ENCODE results near the gene U2SURP. TPM values are rescaled to one million over a fixed set of nuclear protein-coding genes. Genes with fewer than 3 reads are reported as not detected.
"Not testable (repeated sequence)": the region's sequence is repeated elsewhere in the genome, so short reads cannot be mapped to it uniquely, and the experiment has no call there.

The U2SURP gene
- total RNA-seq, 1 donor from 2014 or later = 176 TPM

GRCh38 chr3:143037867-143038266 is 36.5 kb downstream of the U2SURP start:
- Mint-ChIP-seq H3K27ac (no peak overlapping the region), H3K4me1 (ENCODE audit: low read depth) (peaks cover 8% of the 10 kb centered on the region), H3K4me3 (ENCODE audit: low read depth) (no peak overlapping the region), H3K36me3 (ENCODE audit: low read depth) (peaks cover 55% of the 10 kb centered on the region), H3K27me3 (ENCODE audit: low read depth) (no peaks in the 10 kb centered on the region), H3K9me3 (no peaks in the 10 kb centered on the region)
- intact Hi-C loops (cut with micrococcal nuclease) = no loop called here
- DNase-seq (ENCODE audit: low spot score) = no peak

GRCh38 chr3:143040261-143040879 is 39.0 kb downstream of the U2SURP start:
- Mint-ChIP-seq H3K4me1 (ENCODE audit: low read depth) (peaks cover 8% of the 10 kb centered on the region), H3K27ac (no peak overlapping the region), H3K9me3 (no peaks in the 10 kb centered on the region), H3K4me3 (ENCODE audit: low read depth) (no peak overlapping the region), H3K36me3 (ENCODE audit: low read depth) (peaks cover 64% of the 10 kb centered on the region), H3K27me3 (ENCODE audit: low read depth) (no peaks in the 10 kb centered on the region)
- no peak for DNase-seq (ENCODE audit: low spot score)
- intact Hi-C loops (cut with micrococcal nuclease) = no loop called here

- DNase-seq (ENCODE audit: low spot score) = no peak
- Mint-ChIP-seq H3K4me1 (ENCODE audit: low read depth) (no peaks in the 10 kb centered on the region), H3K9me3 (no peaks in the 10 kb centered on the region), H3K36me3 (ENCODE audit: low read depth) (peaks cover 58% of the 10 kb centered on the region), H3K27ac (no peak overlapping the region), H3K27me3 (ENCODE audit: low read depth) (no peaks in the 10 kb centered on the region), H3K4me3 (ENCODE audit: low read depth) (no peak overlapping the region)
- intact Hi-C loops (cut with micrococcal nuclease) = no loop called here
Measured at GRCh38 chr3:143041903-143042302, 40.5 kb downstream of the U2SURP start.

GRCh38 chr3:143045639-143046038 is 44.3 kb downstream of the U2SURP start:
- H3K36me3 Mint-ChIP-seq (ENCODE audit: low read depth) = peaks cover 54% of the 10 kb centered on the region
- DNase-seq (ENCODE audit: low spot score) = no peak
- intact Hi-C loops (cut with micrococcal nuclease) = no loop called here
- H3K9me3 Mint-ChIP-seq = no peaks in the 10 kb centered on the region
- H3K27ac Mint-ChIP-seq = no peak overlapping the region
- no peaks in the 10 kb centered on the region for H3K4me1 Mint-ChIP-seq (ENCODE audit: low read depth)
- H3K4me3 Mint-ChIP-seq (ENCODE audit: low read depth) = no peak overlapping the region
- no peaks in the 10 kb centered on the region for H3K27me3 Mint-ChIP-seq (ENCODE audit: low read depth)

- peaks cover 56% of the 10 kb centered on the region for H3K36me3 Mint-ChIP-seq (ENCODE audit: low read depth)
- H3K27ac Mint-ChIP-seq; H3K4me3 Mint-ChIP-seq (ENCODE audit: low read depth); H3K27me3 Mint-ChIP-seq (ENCODE audit: low read depth); H3K9me3 Mint-ChIP-seq; H3K4me1 Mint-ChIP-seq (ENCODE audit: low read depth); intact Hi-C loops (cut with micrococcal nuclease); DNase-seq (ENCODE audit: low spot score): not testable (repeated sequence)
Measured at GRCh38 chr3:143046075-143046474, 44.7 kb downstream of the U2SURP start.

GRCh38 chr3:143054011-143054410 is 52.6 kb downstream of the U2SURP start:
- Mint-ChIP-seq H3K4me1 (ENCODE audit: low read depth) (no peaks in the 10 kb centered on the region), H3K27ac (no peak overlapping the region), H3K27me3 (ENCODE audit: low read depth) (no peaks in the 10 kb centered on the region), H3K9me3 (no peaks in the 10 kb centered on the region), H3K36me3 (ENCODE audit: low read depth) (peaks cover 81% of the 10 kb centered on the region), H3K4me3 (ENCODE audit: low read depth) (no peak overlapping the region)
- intact Hi-C loops (cut with micrococcal nuclease) = no loop called here
- DNase-seq (ENCODE audit: low spot score) = no peak

GRCh38 chr3:143056372-143056771 is 55.0 kb downstream of the U2SURP start:
- Mint-ChIP-seq H3K27ac (no peak overlapping the region), H3K36me3 (ENCODE audit: low read depth) (peaks cover 81% of the 10 kb centered on the region), H3K9me3 (no peaks in the 10 kb centered on the region), H3K4me3 (ENCODE audit: low read depth) (no peak overlapping the region), H3K4me1 (ENCODE audit: low read depth) (peaks cover 16% of the 10 kb centered on the region), H3K27me3 (ENCODE audit: low read depth) (no peaks in the 10 kb centered on the region)
- intact Hi-C loops (cut with micrococcal nuclease) = no loop called here
- DNase-seq (ENCODE audit: low spot score) = no peak

GRCh38 chr3:143060906-143061305 is 59.5 kb downstream of the U2SURP start:
- no peak overlapping the region for H3K27ac Mint-ChIP-seq
- intact Hi-C loops (cut with micrococcal nuclease) = loop anchor here (1.0 to 10.0 kb wide), 4 partner anchors 58 to 614 kb away; partner anchors contain the start of gene CHST2
- H3K4me1 Mint-ChIP-seq (ENCODE audit: low read depth) = peaks cover 19% of the 10 kb centered on the region
- H3K9me3 Mint-ChIP-seq = no peaks in the 10 kb centered on the region
- H3K4me3 Mint-ChIP-seq (ENCODE audit: low read depth) = no peak overlapping the region
- H3K27me3 Mint-ChIP-seq (ENCODE audit: low read depth) = no peaks in the 10 kb centered on the region
- H3K36me3 Mint-ChIP-seq (ENCODE audit: low read depth) = peaks cover 62% of the 10 kb centered on the region
- DNase-seq (ENCODE audit: low spot score) = no peak

- no peak for DNase-seq (ENCODE audit: low spot score)
- Mint-ChIP-seq H3K4me1 (ENCODE audit: low read depth) (peaks cover 19% of the 10 kb centered on the region), H3K36me3 (ENCODE audit: low read depth) (peaks cover 43% of the 10 kb centered on the region), H3K9me3 (no peaks in the 10 kb centered on the region), H3K4me3 (ENCODE audit: low read depth) (no peak overlapping the region), H3K27ac (no peak overlapping the region), H3K27me3 (ENCODE audit: low read depth) (no peaks in the 10 kb centered on the region)
- intact Hi-C loops (cut with micrococcal nuclease) = loop anchor here (10.0 kb wide), 1 partner anchor 382 kb away; no protein-coding TSS in a partner anchor
Measured at GRCh38 chr3:143063018-143063417, 61.6 kb downstream of the U2SURP start.

- DNase-seq (ENCODE audit: low spot score) = no peak
- Mint-ChIP-seq H3K9me3 (no peaks in the 10 kb centered on the region), H3K36me3 (ENCODE audit: low read depth) (peaks cover 27% of the 10 kb centered on the region), H3K27ac (no peak overlapping the region), H3K27me3 (ENCODE audit: low read depth) (no peaks in the 10 kb centered on the region), H3K4me1 (ENCODE audit: low read depth) (peaks cover 18% of the 10 kb centered on the region), H3K4me3 (ENCODE audit: low read depth) (no peak overlapping the region)
- intact Hi-C loops (cut with micrococcal nuclease) = loop anchor here (10.0 kb wide), 1 partner anchor 380 kb away; no protein-coding TSS in a partner anchor
Measured at GRCh38 chr3:143064777-143065176, 63.4 kb downstream of the U2SURP start.

- Mint-ChIP-seq H3K36me3 (ENCODE audit: low read depth) (peaks cover 24% of the 10 kb centered on the region), H3K27me3 (ENCODE audit: low read depth) (peaks cover 1% of the 10 kb centered on the region), H3K27ac (no peak overlapping the region), H3K4me3 (ENCODE audit: low read depth) (no peak overlapping the region), H3K9me3 (no peaks in the 10 kb centered on the region), H3K4me1 (ENCODE audit: low read depth) (peaks cover 12% of the 10 kb centered on the region)
- intact Hi-C loops (cut with micrococcal nuclease) = loop anchor here (10.0 kb wide), 1 partner anchor 379 kb away; no protein-coding TSS in a partner anchor
- DNase-seq (ENCODE audit: low spot score) = no peak
Measured at GRCh38 chr3:143065364-143065763, 64.0 kb downstream of the U2SURP start.

GRCh38 chr3:143066033-143066432 is 64.7 kb downstream of the U2SURP start:
- H3K4me3 Mint-ChIP-seq (ENCODE audit: low read depth) = no peak overlapping the region
- no peak overlapping the region for H3K27ac Mint-ChIP-seq
- peaks cover 6% of the 10 kb centered on the region for H3K4me1 Mint-ChIP-seq (ENCODE audit: low read depth)
- no peaks in the 10 kb centered on the region for H3K9me3 Mint-ChIP-seq
- H3K36me3 Mint-ChIP-seq (ENCODE audit: low read depth) = peaks cover 21% of the 10 kb centered on the region
- intact Hi-C loops (cut with micrococcal nuclease) = loop anchor here (10.0 kb wide), 1 partner anchor 379 kb away; no protein-coding TSS in a partner anchor
- DNase-seq (ENCODE audit: low spot score) = no peak
- peaks cover 1% of the 10 kb centered on the region for H3K27me3 Mint-ChIP-seq (ENCODE audit: low read depth)

GRCh38 chr3:143067201-143067600 is 65.8 kb downstream of the U2SURP start:
- intact Hi-C loops (cut with micrococcal nuclease) = loop anchor here (10.0 kb wide), 1 partner anchor 378 kb away; no protein-coding TSS in a partner anchor
- Mint-ChIP-seq H3K9me3 (no peaks in the 10 kb centered on the region), H3K27me3 (ENCODE audit: low read depth) (peaks cover 1% of the 10 kb centered on the region), H3K4me3 (ENCODE audit: low read depth) (no peak overlapping the region), H3K36me3 (ENCODE audit: low read depth) (peaks cover 12% of the 10 kb centered on the region), H3K27ac (no peak overlapping the region), H3K4me1 (ENCODE audit: low read depth) (no peaks in the 10 kb centered on the region)
- DNase-seq (ENCODE audit: low spot score) = no peak
